ENCODE results near the gene INSR. TPM values are rescaled to one million over a fixed set of nuclear protein-coding genes. Genes with fewer than 3 reads are reported as not detected.

The INSR gene
- total RNA-seq, 1 experiment from 2014 or later, result 13.7 TPM

GRCh38 chr19:7214324-7215089 lies 79.7 kb downstream of the INSR start:
- CTCF ChIA-PET, result no interaction called here
- no peaks in the 10 kb centered on the region for H4K20me1 ChIP-seq (ENCODE audit: low read length)

GRCh38 chr19:7213628-7214323 lies 80.4 kb downstream of the INSR start:
- DNase-seq, result no peak
- Histone ChIP-seq H3F3A (ENCODE audit: low read length, unreplicated experiment) (no peaks in the 10 kb centered on the region), H3K27me3 (ENCODE audit: low read length) (no peaks in the 10 kb centered on the region), H3K9ac (ENCODE audit: low read length) (no peak overlapping the region), H3K9me2 (replicated peaks; ENCODE audit: low read length) (no peaks in the 10 kb centered on the region), H3K4me3 (ENCODE audit: low read length) (no peak overlapping the region), H3K9me3 (ENCODE audit: low read length) (no peaks in the 10 kb centered on the region), H3K79me2 (ENCODE audit: low read length) (no peaks in the 10 kb centered on the region), H3K36me3 (ENCODE audit: low read depth, low read length) (no peaks in the 10 kb centered on the region), H2AFZ (ENCODE audit: low read length) (no peak overlapping the region), H3K4me2 (ENCODE audit: low read length) (no peak overlapping the region), H3K27ac (ENCODE audit: low read length) (no peak overlapping the region), H3K4me1 (ENCODE audit: insufficient read depth, low read length) (no peaks in the 10 kb centered on the region), H4K20me1 (ENCODE audit: low read length) (no peaks in the 10 kb centered on the region)
- intact Hi-C loops (cut with micrococcal nuclease), result no loop called here
- ATAC-seq, result no peak
- ChIA-PET CTCF (no interaction called here), POLR2A (ENCODE audit: unreplicated experiment) (no interaction called here)
- BruUV-seq (replicated peaks), result no TSS peak
- TF ChIP-seq EZH2phosphoT487 (IDR thresholded peaks at IDR 0.05; ENCODE audit: borderline replicate concordance, low read length) (no peak), EZH2 (IDR thresholded peaks at IDR 0.05; ENCODE audit: low read length, unreplicated experiment) (no peak), CTCF (conservative IDR thresholded peaks at IDR 0.05; ENCODE audit: low read depth, low read length) (no peak)

More at GRCh38 chr19:7214324-7215089, 79.7 kb downstream of the INSR start:
- TF ChIP-seq EZH2 (IDR thresholded peaks at IDR 0.05; ENCODE audit: low read length, unreplicated experiment) (no peak), EZH2phosphoT487 (IDR thresholded peaks at IDR 0.05; ENCODE audit: borderline replicate concordance, low read length) (no peak), CTCF (conservative IDR thresholded peaks at IDR 0.05; ENCODE audit: low read depth, low read length) (no peak)
- no peaks in the 10 kb centered on the region for H3K4me1 ChIP-seq (ENCODE audit: insufficient read depth, low read length)
- no peak overlapping the region for H3K9ac ChIP-seq (ENCODE audit: low read length)
- no peak overlapping the region for H3K4me3 ChIP-seq (ENCODE audit: low read length)
- BruUV-seq (replicated peaks), result no TSS peak
- ATAC-seq, result no peak
- no peaks in the 10 kb centered on the region for H3K9me2 ChIP-seq (replicated peaks; ENCODE audit: low read length)
- no peak for DNase-seq
- no peak overlapping the region for H3K27ac ChIP-seq (ENCODE audit: low read length)
- intact Hi-C loops (cut with micrococcal nuclease), result no loop called here
- POLR2A ChIA-PET (ENCODE audit: unreplicated experiment), result interaction anchor here (0.6 kb wide), 1 partner anchor 615 kb away, joined by 4 read pairs; no protein-coding TSS in a partner anchor
- H3K9me3 ChIP-seq (ENCODE audit: low read length), result no peaks in the 10 kb centered on the region
- H2AFZ ChIP-seq (ENCODE audit: low read length), result no peak overlapping the region
- no peaks in the 10 kb centered on the region for H3K27me3 ChIP-seq (ENCODE audit: low read length)
- no peaks in the 10 kb centered on the region for H3K36me3 ChIP-seq (ENCODE audit: low read depth, low read length)
- H3K4me2 ChIP-seq (ENCODE audit: low read length), result no peak overlapping the region
- no peaks in the 10 kb centered on the region for H3K79me2 ChIP-seq (ENCODE audit: low read length)
- no peaks in the 10 kb centered on the region for H3F3A ChIP-seq (ENCODE audit: low read length, unreplicated experiment)
